SKM-1 (cell line): Measurements from ENCODE around the gene ADH4.
"Not testable (repeated sequence)": the region's sequence is repeated elsewhere in the genome, so short reads cannot be mapped to it uniquely, and the experiment has no call there.

Source experiments
- DNase-seq: peaks from one replicate; lab custom pipeline; 2025; ENCODE audit not compliant: unreplicated experiment; lab: John Stamatoyannopoulos, UW

ADH4 gene

DNA sequence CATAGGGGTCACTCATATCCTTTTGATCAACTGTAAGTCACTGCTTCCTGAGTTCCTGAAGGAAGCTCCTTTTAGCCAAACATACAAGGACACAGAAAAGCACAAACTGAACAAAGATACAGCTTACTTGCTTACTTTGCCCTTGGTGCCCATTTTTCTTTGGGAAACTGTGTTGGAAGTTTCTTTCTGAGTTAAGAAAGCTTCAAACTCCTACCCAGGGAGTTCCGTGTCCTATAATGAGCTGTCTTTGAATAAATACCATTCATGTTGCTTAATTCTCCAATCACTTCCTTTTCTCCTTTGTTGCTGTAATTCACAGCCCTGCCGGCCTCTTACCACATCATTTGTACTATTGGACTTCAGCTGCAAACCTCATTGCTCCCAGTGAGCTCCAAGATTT, at the start of gene ADH4:
Gene ADH4 (minus strand): TSS at position 228 of the 400 bp plus-strand sequence. CDS start 75 bp downstream, at position 153.
- DNase-seq: no peak

DNA sequence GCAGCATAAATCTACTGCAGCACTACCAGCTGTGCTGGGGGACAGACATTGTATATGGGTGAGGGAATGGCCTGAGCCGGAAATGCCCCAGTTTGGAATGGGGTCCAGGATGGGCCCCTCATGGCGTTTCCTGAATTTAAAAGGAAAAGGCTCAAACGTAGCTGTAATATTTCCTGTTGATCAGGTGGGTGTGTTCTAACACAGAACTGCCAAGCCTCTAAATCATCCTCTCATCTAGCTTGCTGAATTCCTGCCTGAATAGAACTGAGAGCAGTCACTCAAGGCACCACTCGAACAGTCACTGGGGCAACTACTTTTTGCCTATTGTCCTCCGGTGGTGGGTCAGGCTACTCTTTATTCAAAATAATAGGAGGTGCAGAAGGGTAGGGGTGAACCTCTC, 46.2 kb upstream of the ADH4 start:
- no peak for DNase-seq

DNA sequence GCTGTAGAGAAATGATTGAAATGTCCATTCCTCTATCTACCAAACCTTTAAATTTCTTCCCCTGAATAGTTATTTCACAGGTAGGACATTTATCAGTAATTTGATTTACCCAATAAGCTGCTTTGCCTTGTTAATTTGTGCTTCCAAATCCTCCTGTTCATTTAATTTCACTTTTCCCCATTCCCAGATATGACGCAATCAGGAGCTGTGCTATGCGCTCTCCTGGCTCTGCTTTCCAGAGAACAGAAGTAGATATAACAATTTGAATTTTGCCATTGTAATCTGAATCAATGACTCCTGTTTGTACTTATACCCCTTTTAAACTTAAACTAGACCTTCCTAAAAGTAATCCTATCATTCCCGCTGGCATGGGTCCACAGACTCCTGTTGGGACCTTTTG, 45.8 kb upstream of the ADH4 start:
- not testable (repeated sequence) for DNase-seq

DNA sequence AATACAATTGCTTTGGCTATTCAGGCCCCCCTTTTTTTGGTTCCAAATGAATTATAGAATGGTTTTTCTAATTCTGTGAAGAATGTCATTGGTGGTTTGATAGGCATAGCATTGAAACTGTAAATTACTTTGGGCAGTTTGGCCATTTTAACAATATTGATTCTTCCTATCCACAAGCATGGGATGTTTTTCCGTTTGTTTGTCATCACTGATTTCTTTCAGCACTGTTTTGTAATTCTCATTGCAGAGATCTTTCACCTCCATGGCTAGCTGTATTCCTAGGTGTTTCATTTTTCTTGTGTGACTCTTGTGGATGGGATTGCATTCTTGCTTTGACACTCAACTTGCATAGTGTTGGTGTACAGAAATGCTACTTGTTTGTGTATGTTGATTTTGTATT, 41.9 kb upstream of the ADH4 start:
- DNase-seq: no peak

GRCh38 chr4:99185581-99185980, 41.5 kb upstream of the ADH4 start:
- no peak for DNase-seq

DNA sequence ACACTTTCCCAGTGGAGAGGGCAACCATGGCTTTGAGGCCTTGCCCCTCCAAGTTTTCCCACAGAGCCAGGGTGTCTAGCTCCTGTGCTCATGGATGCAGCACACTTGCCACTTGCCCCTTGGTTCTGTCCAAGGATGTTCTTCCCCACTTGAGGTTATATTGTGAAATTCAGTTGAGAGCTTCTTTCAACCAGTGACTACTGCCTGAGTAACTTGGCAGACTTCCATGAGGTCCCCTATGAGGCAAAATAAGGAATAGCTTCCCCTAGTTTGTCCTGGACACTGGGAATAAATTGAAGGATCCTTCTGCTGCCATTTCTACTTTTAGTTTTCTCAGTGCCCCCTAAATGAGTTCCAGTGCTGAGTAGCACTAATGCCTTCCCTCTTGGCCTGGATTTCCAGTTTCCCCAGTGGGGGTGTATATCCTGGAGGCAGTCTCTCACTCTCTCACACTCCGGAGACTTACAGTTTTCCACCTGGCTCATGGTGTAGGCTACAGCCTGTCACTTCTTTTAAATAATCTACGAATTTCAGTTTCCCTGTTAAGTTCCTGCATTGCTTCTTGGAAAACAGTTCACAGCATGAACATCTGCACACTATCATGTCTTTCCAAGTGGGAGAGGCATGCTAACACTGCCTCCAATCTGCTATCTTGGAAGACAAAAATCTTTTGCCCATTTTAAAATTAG, 36.4 kb upstream of the ADH4 start:
- DNase-seq: no peak

- no peak for DNase-seq
Observed at GRCh38 chr4:99179626-99180025, 35.5 kb upstream of the ADH4 start.

DNA sequence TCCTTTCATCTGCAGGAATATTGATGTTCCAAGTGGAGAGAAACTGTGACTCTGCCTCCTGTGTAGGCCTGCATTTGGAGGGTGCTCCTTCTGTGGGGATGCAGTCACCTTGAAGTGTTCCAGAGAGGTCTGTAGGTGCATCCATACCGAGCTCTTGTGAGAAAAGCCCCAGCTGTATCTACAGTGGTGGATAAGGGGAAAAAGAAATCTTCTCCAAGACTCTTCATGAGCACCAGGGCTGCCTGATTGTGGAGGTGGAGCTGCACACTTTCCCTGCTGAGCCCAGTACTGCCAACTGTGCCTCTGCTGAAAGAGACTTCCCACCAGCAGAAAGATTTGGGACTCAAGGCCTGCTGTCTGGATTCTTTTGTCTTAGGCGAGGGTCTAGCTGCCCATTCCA, 35.1 kb upstream of the ADH4 start:
- DNase-seq: no peak

DNA sequence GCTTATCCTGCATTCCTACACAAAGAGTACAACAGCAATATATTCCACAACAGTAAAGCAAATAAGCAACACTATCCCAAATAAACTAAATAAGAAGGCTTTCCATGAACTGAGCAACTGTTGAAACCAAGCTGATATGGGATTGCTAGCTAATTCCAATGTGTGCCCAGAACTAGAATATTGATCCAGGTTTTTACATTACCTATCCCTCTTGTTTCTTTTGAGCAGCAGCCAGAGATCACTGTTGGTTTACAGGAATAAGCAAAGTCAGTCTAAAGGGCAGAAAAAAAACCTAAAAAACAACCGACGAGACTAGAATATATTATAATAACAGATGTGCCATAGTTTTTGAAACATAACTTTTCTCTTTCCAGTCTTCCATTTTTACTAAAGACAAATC, 22.4 kb upstream of the ADH4 start:
- no peak for DNase-seq

- no peak for DNase-seq
Observed at GRCh38 chr4:99165978-99166377, 21.9 kb upstream of the ADH4 start.

DNA sequence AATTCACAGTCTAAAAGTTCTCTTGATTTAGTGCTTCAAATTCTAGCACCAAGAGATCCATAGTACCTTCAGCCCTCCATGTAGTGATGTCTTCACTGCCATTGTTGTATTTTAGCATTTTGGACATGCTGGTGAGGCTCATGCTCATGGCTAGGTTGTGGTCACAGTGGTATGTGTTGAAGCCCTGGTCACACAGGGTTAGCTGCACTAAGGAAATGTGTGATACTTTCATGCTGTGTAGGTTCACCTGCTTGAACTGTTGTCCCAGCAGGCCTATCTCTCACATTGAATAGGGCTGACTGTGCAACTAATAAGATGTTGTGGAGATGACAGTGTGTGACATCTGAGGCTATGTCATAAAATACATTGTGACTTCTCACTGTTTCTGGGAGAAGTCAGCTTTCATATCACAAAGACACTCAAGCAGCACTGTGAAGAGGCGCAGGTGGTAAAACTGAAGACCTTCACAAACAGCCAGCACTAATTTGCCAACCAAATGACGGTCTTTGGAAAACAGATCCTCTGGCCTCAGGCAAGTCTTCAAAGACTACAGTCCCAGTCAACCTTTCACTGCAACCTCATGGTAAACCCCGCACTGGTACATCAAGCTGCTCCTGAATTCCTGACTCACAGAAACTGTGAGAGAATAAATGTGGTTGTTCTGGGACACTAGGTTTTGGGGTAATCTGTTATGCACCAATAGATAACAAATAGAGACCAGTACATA, 17.4 kb upstream of the ADH4 start:
- no peak for DNase-seq

- no peak for DNase-seq
Observed at GRCh38 chr4:99159699-99160098, 15.6 kb upstream of the ADH4 start.

DNA sequence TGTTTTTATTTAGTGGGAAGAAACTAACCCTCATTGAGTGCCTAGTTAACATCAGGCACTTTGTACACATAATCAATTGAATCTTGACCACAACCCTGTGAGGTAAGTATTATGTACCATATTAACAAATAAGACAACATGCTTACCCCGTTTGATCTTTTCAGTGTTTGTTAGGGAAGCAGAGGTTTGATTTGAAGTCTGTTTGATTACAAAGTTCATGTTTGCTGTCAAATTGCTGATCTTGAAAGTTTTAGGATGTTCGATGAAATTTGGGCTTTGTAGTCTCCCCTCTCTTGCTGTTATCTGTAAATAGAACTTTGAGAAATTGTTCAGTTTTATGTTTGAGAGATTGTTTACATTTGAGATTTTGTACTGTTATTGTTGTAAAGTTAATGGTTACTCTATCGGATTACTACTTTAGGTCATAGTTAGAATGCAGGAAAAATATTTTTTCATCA, 13.4 kb upstream of the ADH4 start:
- no peak for DNase-seq

GRCh38 chr4:99156992-99157391, 12.9 kb upstream of the ADH4 start:
- DNase-seq: no peak

DNA sequence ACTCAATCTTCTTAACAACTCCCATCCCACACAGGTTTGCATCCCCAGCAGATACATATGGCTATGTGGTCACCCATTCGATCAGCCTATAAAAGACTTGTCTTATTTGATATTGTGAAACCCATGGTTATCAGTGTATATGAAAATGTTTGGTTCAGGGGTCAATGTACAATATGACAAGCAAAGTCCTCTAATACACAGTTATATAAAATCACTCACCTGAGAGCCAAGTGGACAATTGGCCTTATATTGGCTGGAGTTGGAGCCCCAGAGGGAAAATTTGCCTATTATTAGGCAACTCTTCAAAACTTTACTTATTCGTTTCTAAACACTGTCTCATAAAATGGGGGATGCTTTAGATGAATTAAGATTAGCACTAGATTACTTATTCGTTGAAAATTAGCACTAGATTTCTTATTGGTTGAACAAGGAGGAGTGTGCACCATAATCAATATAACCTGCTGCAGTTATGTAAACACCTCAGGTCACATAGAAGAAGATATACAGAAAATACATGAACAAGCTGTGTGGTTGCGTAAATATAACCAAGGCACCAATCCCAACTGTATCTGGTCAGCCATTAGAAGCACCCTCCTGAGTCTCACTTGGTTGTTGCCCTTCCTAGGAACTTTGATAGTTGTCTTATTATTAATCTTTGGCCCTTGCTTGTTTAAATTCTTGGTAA, 10.7 kb upstream of the ADH4 start:
- DNase-seq: no peak

DNA sequence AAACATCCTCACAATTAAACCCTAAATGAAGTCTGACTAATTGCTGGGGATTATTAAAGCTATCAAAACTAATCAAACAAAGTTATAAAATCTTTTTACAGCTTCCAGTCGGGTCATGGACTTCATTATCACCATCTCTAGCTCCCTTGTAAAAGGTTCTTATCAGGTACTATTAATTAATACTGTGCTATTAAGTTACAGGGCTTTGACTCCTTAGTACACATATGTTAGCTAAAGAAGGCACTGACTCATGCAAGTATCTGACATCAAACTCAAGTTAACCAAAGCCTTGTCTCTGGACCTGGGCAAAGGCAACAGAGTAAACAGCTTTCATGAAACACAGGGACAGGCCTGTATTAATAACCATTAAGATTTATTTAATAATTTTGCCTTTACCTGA, 7.9 kb upstream of the ADH4 start:
- no peak for DNase-seq

DNA sequence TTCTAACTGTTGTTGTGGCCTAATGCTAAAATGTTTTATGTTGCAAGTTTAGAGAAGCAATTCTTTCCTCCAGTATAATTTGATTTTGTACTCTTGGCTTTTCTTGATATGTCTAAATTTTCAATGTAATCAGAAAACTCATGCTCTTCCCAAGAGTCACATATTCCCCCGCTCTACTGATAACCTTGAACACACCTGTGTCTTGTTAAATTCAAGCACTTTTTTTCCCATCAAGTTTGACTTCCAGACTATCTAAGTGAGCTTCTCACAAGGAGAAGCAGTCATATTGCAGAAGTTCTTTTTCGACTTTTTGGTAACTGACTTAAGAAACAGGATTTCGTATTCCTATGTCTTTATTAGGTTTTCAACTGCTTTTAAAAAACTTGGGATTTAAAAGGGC, 7.4 kb upstream of the ADH4 start:
- no peak for DNase-seq

DNA sequence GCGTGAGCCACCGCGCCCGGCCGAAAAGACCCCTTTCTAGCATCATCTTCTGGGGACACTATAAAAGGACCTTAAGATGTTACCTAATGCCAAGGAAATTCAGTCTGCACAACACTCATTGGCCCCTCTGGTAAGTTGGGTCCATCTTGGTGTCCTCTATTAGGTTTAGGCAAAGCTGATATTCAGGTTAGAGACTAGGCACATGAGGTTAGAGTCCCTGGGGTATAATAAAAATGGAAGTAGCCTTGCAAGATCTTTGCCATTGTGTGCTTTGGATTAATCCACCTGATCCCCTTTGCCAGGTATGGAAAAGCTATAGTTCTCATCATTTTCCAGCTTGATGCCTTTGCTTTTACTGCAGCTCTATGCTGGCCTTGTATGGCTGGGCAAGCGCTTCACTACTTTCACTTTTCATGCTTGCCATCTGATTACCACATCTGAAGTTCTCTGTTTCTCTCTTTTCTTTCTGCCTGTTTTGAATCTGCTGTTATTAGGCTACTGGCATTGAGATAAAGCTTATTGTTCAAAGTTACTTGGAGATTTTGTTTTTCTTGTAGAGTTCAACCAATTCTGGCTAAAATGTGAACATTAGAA, 5.4 kb upstream of the ADH4 start:
- DNase-seq: no peak

DNA sequence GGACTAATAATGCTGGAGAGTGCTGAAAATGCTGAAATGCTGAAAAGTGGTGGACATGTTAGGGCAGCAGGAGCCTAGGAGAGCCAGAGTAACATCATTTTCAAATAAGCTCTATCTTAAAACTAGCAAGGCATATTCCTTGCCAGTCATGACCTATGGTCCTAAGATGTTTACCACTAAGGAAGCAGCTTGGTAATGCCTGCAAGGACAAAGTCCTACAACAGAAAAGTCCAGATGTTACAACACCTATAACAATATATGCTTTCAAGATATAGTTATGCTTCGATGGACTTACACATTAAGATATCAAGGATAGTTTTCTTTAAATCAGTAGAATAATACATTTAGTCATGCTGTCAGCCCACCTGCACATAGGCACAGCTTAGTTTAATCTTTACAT, 4.5 kb upstream of the ADH4 start:
- DNase-seq: no peak

DNA sequence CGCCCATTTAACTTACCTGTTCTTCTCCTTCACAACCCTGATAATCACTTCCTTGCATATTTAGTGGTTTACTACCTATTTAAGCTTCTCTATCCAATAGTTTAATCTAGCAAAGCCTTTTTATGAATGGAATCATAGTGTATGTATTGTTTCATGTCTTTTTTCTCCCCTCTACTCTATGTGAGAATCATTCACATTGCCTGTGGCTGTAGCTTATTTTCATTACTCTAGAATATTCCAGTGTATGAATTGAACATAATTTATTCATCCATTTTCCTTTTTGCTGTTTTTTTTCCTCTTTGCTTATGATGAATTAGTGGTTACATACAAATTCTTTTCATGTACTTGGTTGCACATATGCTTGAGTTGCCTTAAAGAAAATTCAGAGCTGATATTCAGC, 490 bp upstream of the ADH4 start:
- no peak for DNase-seq

GRCh38 chr4:99136329-99136728, 7.8 kb downstream of the ADH4 start:
- DNase-seq: no peak
